HepG2 (cell line): ENCODE data around the gene DLX1.

ENCODE experiments used
- CREB1 ChIP-seq, 2 experiments: fragments of 450-650 bp in 1 of 2; IDR thresholded peaks; 2 replicates each; pipeline ENCODE4 v1.6.1; 2016 to 2017; ENCODE audit warnings: control low read depth in 1 of 2, mild to moderate bottlenecking in 1 of 2, missing compliant biosample characterization in 1 of 2, missing genetic modification characterization in 1 of 2
- USF2 ChIP-seq, 2 experiments: sonication (generic) in 1 of 2; formaldehyde crosslinking in 1 of 2; IDR thresholded peaks; 2 replicates each; pipeline versions ENCODE4 v1.5.1 to v1.6.1; 2011 to 2020; ENCODE audit warnings: borderline replicate concordance in 1 of 2, low read depth in 1 of 2, low read length in 1 of 2, mild to moderate bottlenecking in 1 of 2, missing genetic modification reagents in 1 of 2, moderate library complexity in 1 of 2

GRCh38 chr2:172082944-172083627 lies 2.2 kb upstream of the DLX1 start:
- TF ChIP-seq USF2 (IDR thresholded peaks at IDR 0.05; ENCODE audit: low read depth, low read length) (no peak), USF2 (CRISPR knock-in tag; IDR thresholded peaks at IDR 0.05; ENCODE audit: borderline replicate concordance) (no peak), CREB1 (IDR thresholded peaks at IDR 0.05) (no peak), CREB1 (CRISPR knock-in tag; IDR thresholded peaks at IDR 0.05) (no peak)
